A673 (cell line): ENCODE measurements around the gene ABI3BP. TPM values are rescaled to one million over a fixed set of nuclear protein-coding genes. Genes with fewer than 3 reads are reported as not detected.
"Not testable (repeated sequence)": the region's sequence is repeated elsewhere in the genome, so short reads cannot be mapped to it uniquely, and the experiment has no call there.

ENCODE experiments used
- BruUV-seq: library from RNA; stranded (reverse); fragments of 400-500 nt; replicated peaks from 2 replicates; lab custom pipeline; 2021; lab: Mats Ljungman, UMichigan
- CTCF ChIA-PET: fragments of 300-600 bp; sonication (Branson Sonifier 250); formaldehyde crosslinking; loops from one replicate; lab custom pipeline; 2022; ENCODE audit warnings: antibody characterized with exemption; lab: Charles Lee
- POLR2A ChIA-PET: fragments of 300-600 bp; sonication (Branson Sonifier 250); formaldehyde crosslinking; loops from one replicate; lab custom pipeline; 2022; ENCODE audit warnings: antibody characterized with exemption; ENCODE audit not compliant: low non-redundant PET; lab: Charles Lee
- DNase-seq: peaks from one replicate; pipeline ENCODE4 v3.0.0-alpha.2; 2015; ENCODE audit warnings: low spot score
- H3K27ac ChIP-seq: fragments of 200-600 bp; sonication (generic); 2 replicates; pipeline ENCODE4 v1.5.1; 2016; ENCODE audit warnings: mixed run types, low read depth, mild to moderate bottlenecking, mixed read lengths, antibody characterized with exemption, low read length; ENCODE audit not compliant: poor library complexity, severe bottlenecking
- H3K27me3 ChIP-seq: fragments of 200-600 bp; sonication (generic); replicated peaks from 2 replicates; pipeline ENCODE4 v1.6.1; 2017; ENCODE audit warnings: mixed run types, low read depth, mild to moderate bottlenecking, mixed read lengths, antibody characterized with exemption, low read length; ENCODE audit not compliant: insufficient read depth, poor library complexity
- H3K36me3 ChIP-seq: fragments of 200-600 bp; sonication (generic); 2 replicates; pipeline ENCODE4 v1.6.1; 2016; ENCODE audit warnings: mixed run types, mild to moderate bottlenecking, mixed read lengths, antibody characterized with exemption, low read length; ENCODE audit not compliant: insufficient read depth, poor library complexity, severe bottlenecking
- H3K4me1 ChIP-seq: fragments of 200-600 bp; sonication (generic); 2 replicates; pipeline ENCODE4 v1.6.1; 2017; ENCODE audit warnings: mixed run types, mild to moderate bottlenecking, mixed read lengths, antibody characterized with exemption, low read length; ENCODE audit not compliant: insufficient read depth, poor library complexity, severe bottlenecking
- H3K4me3 ChIP-seq: fragments of 200-600 bp; sonication (generic); 2 replicates; pipeline ENCODE4 v1.5.1; 2016; ENCODE audit warnings: low read depth, mixed run types, mild to moderate bottlenecking, mixed read lengths, low read length; ENCODE audit not compliant: poor library complexity, severe bottlenecking
- H3K9me3 ChIP-seq: fragments of 200-600 bp; sonication (generic); 2 replicates; pipeline ENCODE4 v1.6.1; 2016; ENCODE audit warnings: mixed run types, low read depth, mild to moderate bottlenecking, mixed read lengths, antibody characterized with exemption, low read length; ENCODE audit not compliant: poor library complexity, severe bottlenecking
- CTCF ChIP-seq: fragments of 300-800, 200-600 bp; sonication (generic); conservative IDR thresholded peaks from 2 replicates; pipeline ENCODE4 v1.5.1; 2017; ENCODE audit warnings: low read depth, mild to moderate bottlenecking, antibody characterized with exemption, low read length, moderate library complexity, mixed read lengths
- EZH2 ChIP-seq: fragments of 200-600 bp; sonication (generic); IDR thresholded peaks from 2 replicates; pipeline ENCODE4 v1.6.1; 2017; ENCODE audit warnings: borderline replicate concordance, low read depth, mild to moderate bottlenecking, mixed read lengths, antibody characterized with exemption, low read length; ENCODE audit not compliant: poor library complexity, severe bottlenecking
- intact Hi-C: fragments of 100-400 bp; cut with micrococcal nuclease; formaldehyde crosslinking; loops from one replicate; pipeline ENCODE4 v1.10.0; 2022; ENCODE audit not compliant: unreplicated experiment
- total RNA-seq: library from RNA; stranded (reverse); gene quantifications from 2 replicates; pipeline ENCODE4 v1.2.3, GENCODE V29; 2021

Gene ABI3BP
- total RNA-seq, 1 experiment from 2014 or later, result 5.2 TPM

GRCh38 chr3:101026244-101026643 is 33.0 kb upstream of the ABI3BP start:
- H3K27ac ChIP-seq, result no peak overlapping the region
- no TSS peak for BruUV-seq
- H3K4me3 ChIP-seq, result no peak overlapping the region
- ChIA-PET POLR2A (no interaction called here), CTCF (no interaction called here)
- H3K9me3 ChIP-seq, result peaks cover 8% of the 10 kb centered on the region
- H3K27me3 ChIP-seq, result no peaks in the 10 kb centered on the region
- H3K36me3 ChIP-seq, result no peaks in the 10 kb centered on the region
- no peaks in the 10 kb centered on the region for H3K4me1 ChIP-seq
- DNase-seq, result no peak
- intact Hi-C loops, result no loop called here
- TF ChIP-seq EZH2 (no peak), CTCF (no peak)

GRCh38 chr3:101020351-101021015 is 27.3 kb upstream of the ABI3BP start:
- intact Hi-C loops, result no loop called here
- ChIA-PET POLR2A (no interaction called here), CTCF (no interaction called here)
- no peak overlapping the region for H3K4me3 ChIP-seq
- DNase-seq, result no peak
- no peaks in the 10 kb centered on the region for H3K4me1 ChIP-seq
- H3K9me3 ChIP-seq, result peaks cover 8% of the 10 kb centered on the region
- H3K27me3 ChIP-seq, result no peaks in the 10 kb centered on the region
- H3K36me3 ChIP-seq, result no peaks in the 10 kb centered on the region
- TF ChIP-seq CTCF (no peak), EZH2 (no peak)
- BruUV-seq, result no TSS peak
- no peak overlapping the region for H3K27ac ChIP-seq

GRCh38 chr3:101017017-101017416 is 23.8 kb upstream of the ABI3BP start:
- POLR2A ChIA-PET, result no interaction called here
- H3K27ac ChIP-seq, result no peak overlapping the region
- H3K9me3 ChIP-seq, result no peaks in the 10 kb centered on the region
- no peak overlapping the region for H3K4me3 ChIP-seq
- no peaks in the 10 kb centered on the region for H3K36me3 ChIP-seq
- no peaks in the 10 kb centered on the region for H3K27me3 ChIP-seq
- intact Hi-C loops, result no loop called here
- no peak for DNase-seq
- BruUV-seq, result no TSS peak
- H3K4me1 ChIP-seq, result no peaks in the 10 kb centered on the region
- CTCF ChIA-PET, result no interaction called here
- TF ChIP-seq EZH2, result no peak
- TF ChIP-seq CTCF, result no peak

GRCh38 chr3:101012312-101012711 is 19.1 kb upstream of the ABI3BP start:
- H3K36me3 ChIP-seq, BruUV-seq, intact Hi-C loops, POLR2A ChIA-PET, DNase-seq, H3K27ac ChIP-seq, CTCF ChIA-PET, H3K9me3 ChIP-seq, H3K27me3 ChIP-seq, H3K4me1 ChIP-seq, H3K4me3 ChIP-seq: not testable (repeated sequence)
